H7 (cell line): Measurements from ENCODE around the gene GGPS1. TPM values are rescaled to one million over a fixed set of nuclear protein-coding genes. Genes with fewer than 3 reads are reported as not detected.
"Not testable (repeated sequence)": the region's sequence is repeated elsewhere in the genome, so short reads cannot be mapped to it uniquely, and the experiment has no call there.

Source experiments
- DNase-seq: peaks from one replicate; pipeline ENCODE4 v3.0.0; 2012
- H3K27me3 ChIP-seq: 2 replicates; pipeline ENCODE4 v1.6.0; 2011; ENCODE audit warnings: mild to moderate bottlenecking, low read length; ENCODE audit not compliant: control insufficient read depth, insufficient read depth
- H3K36me3 ChIP-seq: replicated peaks from 2 replicates; pipeline ENCODE4 v1.5.1; 2011; ENCODE audit warnings: low read length; ENCODE audit not compliant: control insufficient read depth, insufficient read depth
- H3K4me3 ChIP-seq: 2 replicates; pipeline ENCODE4 v1.5.1; 2011; ENCODE audit warnings: low read depth, mild to moderate bottlenecking, control low read depth, low read length, moderate library complexity; ENCODE audit not compliant: insufficient read depth
- total RNA-seq: library from RNA; depleted of rRNA; stranded (reverse); fragments of >200 nt; shearing (Covaris generic); gene quantifications from 2 replicates; pipeline ENCODE4 v1.2.3, GENCODE V29; 2014

GGPS1 gene
- total RNA-seq, 1 experiment from 2014 or later = 52.5 TPM

- H3K36me3 ChIP-seq = peaks cover 2% of the 10 kb centered on the region
- H3K27me3 ChIP-seq = no peaks in the 10 kb centered on the region
- no peak overlapping the region for H3K4me3 ChIP-seq
- no peak for DNase-seq
These were observed 14.1 kb downstream of the GGPS1 start for GRCh38 chr1:235342471-235342870.

GRCh38 chr1:235343726-235344125 is 15.4 kb downstream of the GGPS1 start:
- H3K4me3 ChIP-seq = no peak overlapping the region
- no peak for DNase-seq
- H3K27me3 ChIP-seq = no peaks in the 10 kb centered on the region
- H3K36me3 ChIP-seq = peaks cover 2% of the 10 kb centered on the region

GRCh38 chr1:235351441-235351840 is 23.1 kb downstream of the GGPS1 start:
- no peaks in the 10 kb centered on the region for H3K36me3 ChIP-seq
- no peak overlapping the region for H3K4me3 ChIP-seq
- no peaks in the 10 kb centered on the region for H3K27me3 ChIP-seq
- no peak for DNase-seq

GRCh38 chr1:235351898-235352297 is 23.5 kb downstream of the GGPS1 start:
- no peak for DNase-seq
- H3K4me3 ChIP-seq = no peak overlapping the region
- no peaks in the 10 kb centered on the region for H3K27me3 ChIP-seq
- H3K36me3 ChIP-seq = no peaks in the 10 kb centered on the region

- DNase-seq = peak; percentile 65
These were observed 29.4 kb downstream of the GGPS1 start for GRCh38 chr1:235357485-235358373.

GRCh38 chr1:235358899-235359298 is 30.5 kb downstream of the GGPS1 start:
- no peaks in the 10 kb centered on the region for H3K27me3 ChIP-seq
- no peak for DNase-seq
- no peaks in the 10 kb centered on the region for H3K36me3 ChIP-seq
- no peak overlapping the region for H3K4me3 ChIP-seq

More at GRCh38 chr1:235357485-235358373, 29.4 kb downstream of the GGPS1 start:
- Histone ChIP-seq H3K36me3 (no peaks in the 10 kb centered on the region), H3K4me3 (no peak overlapping the region), H3K27me3 (no peaks in the 10 kb centered on the region)

GRCh38 chr1:235364189-235364588 is 35.8 kb downstream of the GGPS1 start:
- not testable (repeated sequence) for H3K36me3 ChIP-seq, DNase-seq, H3K27me3 ChIP-seq, H3K4me3 ChIP-seq

GRCh38 chr1:235366286-235366685 is 37.9 kb downstream of the GGPS1 start:
- no peak overlapping the region for H3K4me3 ChIP-seq
- no peaks in the 10 kb centered on the region for H3K27me3 ChIP-seq
- DNase-seq = no peak
- H3K36me3 ChIP-seq = no peaks in the 10 kb centered on the region

- Histone ChIP-seq H3K27me3 (no peaks in the 10 kb centered on the region), H3K4me3 (peak within 1 kb of the TSS; percentile 78), H3K36me3 (no peaks in the 10 kb centered on the region)
- DNase-seq = peak; percentile 95
These were observed 38.9 kb downstream of the GGPS1 start, which contains the start of gene TBCE for GRCh38 chr1:235367000-235367908. TSS of gene TBCE (plus strand) at chr1:235367427. CDS start at chr1:235380050, 12,623 bp downstream.

GRCh38 chr1:235368428-235368827 is 40.1 kb downstream of the GGPS1 start:
- no peaks in the 10 kb centered on the region for H3K36me3 ChIP-seq
- H3K27me3 ChIP-seq = no peaks in the 10 kb centered on the region
- DNase-seq = no peak
- H3K4me3 ChIP-seq = no peak overlapping the region

GRCh38 chr1:235369802-235370201 is 41.4 kb downstream of the GGPS1 start:
- Histone ChIP-seq H3K27me3 (no peaks in the 10 kb centered on the region), H3K36me3 (no peaks in the 10 kb centered on the region), H3K4me3 (no peak overlapping the region)
- DNase-seq = no peak

GRCh38 chr1:235375919-235376605 is 47.7 kb downstream of the GGPS1 start:
- Histone ChIP-seq H3K4me3 (no peak overlapping the region), H3K27me3 (no peaks in the 10 kb centered on the region), H3K36me3 (peaks cover 4% of the 10 kb centered on the region)
- no peak for DNase-seq

GRCh38 chr1:235378134-235378735 is 49.9 kb downstream of the GGPS1 start:
- not testable (repeated sequence) for H3K4me3 ChIP-seq, DNase-seq, H3K36me3 ChIP-seq, H3K27me3 ChIP-seq
